Neural cell (in vitro differentiated cells): ENCODE measurements around the gene PTPN21.

Experiments used
- CTCF ChIP-seq: fragments of 450-650 bp; IDR thresholded peaks from 2 replicates; pipeline ENCODE4 v1.5.1; 2014; ENCODE audit warnings: antibody characterized with exemption, mild to moderate bottlenecking, moderate library complexity; ENCODE audit not compliant: poor library complexity, severe bottlenecking
- EP300 ChIP-seq: fragments of 450-650 bp; conservative IDR thresholded peaks from 2 replicates; pipeline ENCODE4 v1.6.1; 2014; ENCODE audit warnings: antibody characterized with exemption, mild to moderate bottlenecking, moderate library complexity; ENCODE audit not compliant: poor library complexity, severe bottlenecking
- MXI1 ChIP-seq: fragments of 450-650 bp; conservative IDR thresholded peaks from 2 replicates; pipeline ENCODE4 v1.6.1; 2014; ENCODE audit warnings: antibody characterized with exemption, mild to moderate bottlenecking; ENCODE audit not compliant: poor library complexity, severe bottlenecking
- POLR2AphosphoS5 ChIP-seq: IDR thresholded peaks from 2 replicates; pipeline ENCODE4 v1.6.1; 2012

DNA sequence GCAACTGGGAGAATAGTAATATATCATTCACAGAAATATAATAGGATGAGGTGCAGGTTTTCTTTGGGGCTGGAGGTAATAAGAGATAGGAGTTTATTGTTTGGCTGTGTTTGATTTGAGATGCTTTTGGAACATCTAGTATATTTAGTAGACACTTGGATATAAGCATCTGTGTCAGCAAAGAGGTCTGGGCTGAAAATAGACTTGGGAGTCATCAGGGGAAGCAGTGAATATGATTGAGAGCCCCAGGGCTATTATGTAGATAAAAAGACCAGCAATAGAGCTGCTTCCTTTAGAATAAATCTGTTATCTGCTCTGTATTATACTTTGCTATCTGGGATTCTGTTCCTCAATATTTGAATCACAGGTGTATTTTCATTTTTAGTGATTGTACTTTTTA lies 132.8 kb downstream of the PTPN21 start:
- TF ChIP-seq POLR2AphosphoS5 = no peak
- TF ChIP-seq CTCF = no peak
- TF ChIP-seq MXI1 = no peak
- no peak for TF ChIP-seq EP300
